T-cell (primary cell): ENCODE data around the gene HCN1. TPM values are rescaled to one million over a fixed set of nuclear protein-coding genes. Genes with fewer than 3 reads are reported as not detected.
"Not testable (repeated sequence)": the region's sequence is repeated elsewhere in the genome, so short reads cannot be mapped to it uniquely, and the experiment has no call there.

ENCODE experiments used
- ATAC-seq, 4 experiments: fragments of 200-7000 bp in 3 of 4; fragments of 150-1000 bp in 1 of 4; cut with Tn5 transposase; replicated peaks in 1 of 4; 1 replicate in 3 of 4; 2 replicates in 1 of 4; pipeline ENCODE4 v1.10.0; 2021; ENCODE audit warnings: moderate library complexity in 3 of 4, mild to moderate bottlenecking in 2 of 4, moderate number of reproducible peaks in 1 of 4
- CTCF ChIA-PET, 2 donors: fragments of 300-600 bp; sonication (Branson Sonifier 250); formaldehyde crosslinking; loops; one replicate each; lab custom pipeline; 2022; ENCODE audit warnings: antibody characterized with exemption in 2 of 2; lab: Charles Lee
- POLR2A ChIA-PET, 2 donors: fragments of 300-600 bp; sonication (Branson Sonifier 250); formaldehyde crosslinking; loops; one replicate each; lab custom pipeline; 2022; ENCODE audit warnings: antibody characterized with exemption in 2 of 2; lab: Charles Lee
- DNase-seq, 35 experiments: peaks; one replicate each; pipeline versions ENCODE4 v3.0.0 to v3.0.0-alpha.2; 2013 to 2023
- H3K27ac ChIP-seq: one replicate; pipeline ENCODE4 v1.5.1; 2013; ENCODE audit warnings: low read length
- H3K27me3 ChIP-seq, 2 experiments: replicated peaks in 1 of 2; 1 replicate in 1 of 2; 2 replicates in 1 of 2; pipeline versions ENCODE4 v1.6.1 to v1.7.0; 2013; ENCODE audit warnings: low read length in 1 of 2, mixed read lengths in 1 of 2; ENCODE audit not compliant: control insufficient read depth in 2 of 2, insufficient read depth in 2 of 2; ENCODE audit errors: extremely low read depth in 1 of 2
- H3K36me3 ChIP-seq, 2 donors: 1 replicate in 1 of 2; 2 replicates in 1 of 2; pipeline versions ENCODE4 v1.6.1 to v1.7.0; 2013; ENCODE audit warnings: low read length in 1 of 2; ENCODE audit not compliant: control insufficient read depth in 2 of 2, insufficient read depth in 1 of 2; ENCODE audit errors: extremely low read depth in 1 of 2
- H3K4me1 ChIP-seq, 2 experiments: 1 replicate in 1 of 2; 2 replicates in 1 of 2; pipeline versions ENCODE4 v1.6.1 to v1.7.0; 2013; ENCODE audit warnings: low read length in 2 of 2, mixed read lengths in 1 of 2; ENCODE audit not compliant: insufficient read depth in 2 of 2, control insufficient read depth in 1 of 2; ENCODE audit errors: extremely low read depth in 1 of 2
- H3K4me3 ChIP-seq, 2 donors: 1 replicate in 1 of 2; 2 replicates in 1 of 2; pipeline versions ENCODE4 v1.5.1 to v1.7.0; 2013; ENCODE audit warnings: mild to moderate bottlenecking in 2 of 2, low read length in 1 of 2, moderate library complexity in 1 of 2; ENCODE audit not compliant: control insufficient read depth in 1 of 2; ENCODE audit errors: extremely low read depth in 1 of 2
- H3K9me3 ChIP-seq: 2 replicates; pipeline ENCODE4 v1.7.0; 2013
- H3K27ac Mint-ChIP-seq, 2 donors: one replicate each; pipeline ENCODE4 v1.8.0; 2020 to 2021; ENCODE audit warnings: mild to moderate bottlenecking in 2 of 2, mixed read lengths in 2 of 2
- H3K27me3 Mint-ChIP-seq, 2 donors: one replicate each; pipeline ENCODE4 v1.8.0; 2021 to 2022; ENCODE audit warnings: mixed read lengths in 2 of 2
- H3K36me3 Mint-ChIP-seq: one replicate; pipeline ENCODE4 v1.8.0; 2021; ENCODE audit warnings: mixed read lengths
- H3K4me1 Mint-ChIP-seq, 3 donors: one replicate each; pipeline ENCODE4 v1.8.0; 2020 to 2022; ENCODE audit warnings: mixed read lengths in 3 of 3, mild to moderate bottlenecking in 1 of 3
- H3K4me3 Mint-ChIP-seq, 3 donors: one replicate each; pipeline ENCODE4 v1.8.0; 2020 to 2022; ENCODE audit warnings: mild to moderate bottlenecking in 3 of 3, mixed read lengths in 3 of 3, moderate library complexity in 3 of 3
- H3K9me3 Mint-ChIP-seq, 3 donors: one replicate each; pipeline ENCODE4 v1.8.0; 2020 to 2022; ENCODE audit warnings: mixed read lengths in 3 of 3
- WGBS: methylation state at CpG from one replicate; pipeline ENCODE4 v1.1.5; 2013; ENCODE audit warnings: missing lambda C conversion rate; ENCODE audit not compliant: insufficient coverage; 5-methylcytosine and 5-hydroxymethylcytosine counted together
- total RNA-seq, 35 experiments: library from RNA in 6 of 35; stranded (reverse) in 6 of 35; fragments of 120-200 nt in 1 of 35; gene quantifications; one replicate each; pipeline versions ENCODE4 v1.2.1 to v1.2.4 and lab custom pipeline; 2013 to 2026

Gene HCN1
- total RNA-seq, 5 donors from 2014 or later (not counting 1 experiment from before 2014, with no cell fraction given): not detected

GRCh38 chr5:45604092-45604491, 92.1 kb downstream of the HCN1 start:
- ChIA-PET CTCF (no interaction called here), POLR2A (no interaction called here)
- H3K4me3 Mint-ChIP-seq: no peak overlapping the region
- H3K9me3 ChIP-seq: peaks cover 2% of the 10 kb centered on the region
- no peaks in the 10 kb centered on the region for H3K27me3 Mint-ChIP-seq
- no peak for DNase-seq
- no peaks in the 10 kb centered on the region for H3K4me1 Mint-ChIP-seq
- peaks cover 3 to 17% (median 11%) of the 10 kb centered on the region in 3 donors for H3K9me3 Mint-ChIP-seq
- H3K27me3 ChIP-seq: no peaks in the 10 kb centered on the region
- no peak overlapping the region for H3K27ac ChIP-seq
- H3K27ac Mint-ChIP-seq: no peak overlapping the region
- H3K4me1 ChIP-seq: no peaks in the 10 kb centered on the region
- no peaks in the 10 kb centered on the region for H3K36me3 Mint-ChIP-seq
- WGBS: no CpG with 5 or more reads among the region's 2 CpGs
- H3K36me3 ChIP-seq: no peaks in the 10 kb centered on the region
- ATAC-seq: no peak
- no peak overlapping the region for H3K4me3 ChIP-seq

- CTCF ChIA-PET: no interaction called here
- Mint-ChIP-seq H3K36me3 (no peaks in the 10 kb centered on the region), H3K4me1 (no peaks in the 10 kb centered on the region), H3K4me3 (no peak overlapping the region), H3K27ac (no peak overlapping the region), H3K9me3 (peaks cover 5 to 23% (median 11%) of the 10 kb centered on the region in 3 donors), H3K27me3 (no peaks in the 10 kb centered on the region)
- DNase-seq (no peak), ATAC-seq (no peak)
- H3K4me1 ChIP-seq: no peaks in the 10 kb centered on the region
- 75% methylated on average over 1 of the region's 3 CpGs for WGBS
- H3K9me3 ChIP-seq: peaks cover 2% of the 10 kb centered on the region
- no peak overlapping the region for H3K4me3 ChIP-seq
- no peak overlapping the region for H3K27ac ChIP-seq
- POLR2A ChIA-PET: no interaction called here
- no peaks in the 10 kb centered on the region for H3K27me3 ChIP-seq
- no peaks in the 10 kb centered on the region for H3K36me3 ChIP-seq
Observed at GRCh38 chr5:45601424-45601823, 94.8 kb downstream of the HCN1 start.

GRCh38 chr5:45596320-45596719, 99.9 kb downstream of the HCN1 start:
- Mint-ChIP-seq H3K4me1 (no peaks in the 10 kb centered on the region), H3K27me3 (no peaks in the 10 kb centered on the region)
- ATAC-seq: no peak

GRCh38 chr5:45586001-45586400, 110.2 kb downstream of the HCN1 start:
- H3K4me3 ChIP-seq, H3K36me3 Mint-ChIP-seq, H3K27ac ChIP-seq, H3K4me1 Mint-ChIP-seq, POLR2A ChIA-PET, H3K4me3 Mint-ChIP-seq, H3K36me3 ChIP-seq, H3K9me3 ChIP-seq, ATAC-seq, H3K27me3 ChIP-seq, H3K27ac Mint-ChIP-seq, H3K27me3 Mint-ChIP-seq, CTCF ChIA-PET, H3K4me1 ChIP-seq: not testable (repeated sequence)
- peaks cover 9 to 29% (median 24%) of the 10 kb centered on the region in 3 donors for H3K9me3 Mint-ChIP-seq
- WGBS: 93% methylated on average over 5 of the region's 8 CpGs
- DNase-seq: peak in 1 of 35 experiments; percentile 2

More at GRCh38 chr5:45596320-45596719, 99.9 kb downstream of the HCN1 start:
- H3K9me3 ChIP-seq: peaks cover 2% of the 10 kb centered on the region
- H3K4me3 ChIP-seq: no peak overlapping the region
- Mint-ChIP-seq H3K4me3 (no peak overlapping the region), H3K9me3 (peaks cover 5 to 32% (median 14%) of the 10 kb centered on the region in 3 donors), H3K36me3 (no peaks in the 10 kb centered on the region), H3K27ac (no peak overlapping the region)
- ChIA-PET POLR2A (no interaction called here), CTCF (no interaction called here)
- H3K36me3 ChIP-seq: no peaks in the 10 kb centered on the region
- no peaks in the 10 kb centered on the region for H3K27me3 ChIP-seq
- DNase-seq: no peak
- H3K27ac ChIP-seq: no peak overlapping the region
- no peaks in the 10 kb centered on the region for H3K4me1 ChIP-seq

- DNase-seq (no peak), ATAC-seq (no peak)
- Histone ChIP-seq H3K36me3 (no peaks in the 10 kb centered on the region), H3K27ac (no peak overlapping the region), H3K4me3 (no peak overlapping the region), H3K4me1 (no peaks in the 10 kb centered on the region), H3K27me3 (no peaks in the 10 kb centered on the region), H3K9me3 (no peaks in the 10 kb centered on the region)
- Mint-ChIP-seq H3K27me3 (no peaks in the 10 kb centered on the region), H3K9me3 (peaks cover 16 to 24% (median 19%) of the 10 kb centered on the region in 3 donors), H3K36me3 (no peaks in the 10 kb centered on the region), H3K4me1 (no peaks in the 10 kb centered on the region), H3K27ac (no peak overlapping the region), H3K4me3 (no peak overlapping the region)
- no CpG with 5 or more reads among the region's 2 CpGs for WGBS
- CTCF ChIA-PET: no interaction called here
- POLR2A ChIA-PET: no interaction called here
Observed at GRCh38 chr5:45578270-45578669, 117.9 kb downstream of the HCN1 start.

GRCh38 chr5:45568813-45569212, 127.4 kb downstream of the HCN1 start:
- Histone ChIP-seq H3K27ac (no peak overlapping the region), H3K9me3 (no peaks in the 10 kb centered on the region), H3K27me3 (no peaks in the 10 kb centered on the region), H3K4me3 (no peak overlapping the region), H3K4me1 (no peaks in the 10 kb centered on the region), H3K36me3 (no peaks in the 10 kb centered on the region)
- Mint-ChIP-seq H3K36me3 (no peaks in the 10 kb centered on the region), H3K27ac (no peak overlapping the region), H3K9me3 (peaks cover 12 to 28% (median 17%) of the 10 kb centered on the region in 3 donors), H3K27me3 (no peaks in the 10 kb centered on the region), H3K4me1 (no peaks in the 10 kb centered on the region), H3K4me3 (no peak overlapping the region)
- DNase-seq: no peak
- WGBS: no CpG with 5 or more reads among the region's 1 CpG
- CTCF ChIA-PET: no interaction called here
- POLR2A ChIA-PET: no interaction called here
- no peak for ATAC-seq

GRCh38 chr5:45542421-45542820, 153.8 kb downstream of the HCN1 start:
- WGBS: no CpG with 5 or more reads among the region's 3 CpGs
- DNase-seq: no peak
- ATAC-seq: no peak
- Mint-ChIP-seq H3K4me3 (no peak overlapping the region), H3K27ac (no peak overlapping the region), H3K9me3 (peaks cover 10 to 28% (median 13%) of the 10 kb centered on the region in 3 donors), H3K36me3 (no peaks in the 10 kb centered on the region), H3K27me3 (no peaks in the 10 kb centered on the region), H3K4me1 (no peaks in the 10 kb centered on the region)
- POLR2A ChIA-PET: no interaction called here
- H3K4me3 ChIP-seq: no peak overlapping the region
- CTCF ChIA-PET: no interaction called here
- no peaks in the 10 kb centered on the region for H3K4me1 ChIP-seq
- no peaks in the 10 kb centered on the region for H3K27me3 ChIP-seq
- H3K9me3 ChIP-seq: peaks cover 3% of the 10 kb centered on the region
- H3K27ac ChIP-seq: no peak overlapping the region
- no peaks in the 10 kb centered on the region for H3K36me3 ChIP-seq
